ENCODE measurements around the gene KIAA0319L. TPM values are rescaled to one million over a fixed set of nuclear protein-coding genes. Genes with fewer than 3 reads are reported as not detected.

KIAA0319L gene
- total RNA-seq, 1 experiment from 2014 or later, result 70.0 TPM

- H3K27ac Mint-ChIP-seq, result no peak overlapping the region
- ChIA-PET POLR2A (interaction anchor here (0.7 to 0.8 kb wide), 2 partner anchors 9 to 19 kb away, joined by 3 read pairs; no protein-coding TSS in a partner anchor), CTCF (interaction anchor here (0.6 to 3.4 kb wide), 24 partner anchors 9 to 206 kb away, joined by 3 to 80 read pairs (median 6); partner anchors contain the start of genes C1orf216, CLSPN, KIAA0319L and NCDN)
- peaks cover 11% of the 10 kb centered on the region for H3K4me1 Mint-ChIP-seq
- no peak overlapping the region for H3K4me3 Mint-ChIP-seq
- DNase-seq (ENCODE audit: low spot score) (peak; percentile 78), ATAC-seq (peak; percentile 43)
- TF ChIP-seq CTCF (IDR thresholded peaks at IDR 0.05) (peak; percentile 74), FOXP1 (CRISPR knock-in tag; IDR thresholded peaks at IDR 0.05; ENCODE audit: borderline replicate concordance) (no peak)
- H3K36me3 Mint-ChIP-seq, result peaks cover 12% of the 10 kb centered on the region
- peaks cover 52% of the 10 kb centered on the region for H3K27me3 Mint-ChIP-seq (ENCODE audit: low read depth)
- no peaks in the 10 kb centered on the region for H3K9me3 Mint-ChIP-seq
Measured at GRCh38 chr1:35568975-35569395, 11.8 kb upstream of the KIAA0319L start.

- ATAC-seq, result no peak
- no peak overlapping the region; the same call in 1 of the 2 replicates for H3K27ac Mint-ChIP-seq
Measured at GRCh38 chr1:35567947-35568558, 10.8 kb upstream of the KIAA0319L start.

More at GRCh38 chr1:35567947-35568558, 10.8 kb upstream of the KIAA0319L start:
- Mint-ChIP-seq H3K27me3 (ENCODE audit: low read depth) (peaks cover 43% of the 10 kb centered on the region), H3K4me3 (no peak overlapping the region), H3K36me3 (peaks cover 13% of the 10 kb centered on the region), H3K4me1 (peaks cover 11% of the 10 kb centered on the region), H3K9me3 (no peaks in the 10 kb centered on the region)
- POLR2A ChIA-PET, result interaction anchor here (0.5 to 0.8 kb wide), 2 partner anchors 20 to 27 kb away, joined by 3 read pairs; no protein-coding TSS in a partner anchor
- no peak for DNase-seq (ENCODE audit: low spot score)
- CTCF ChIA-PET, result interaction anchor here (0.7 to 3.4 kb wide), 19 partner anchors 9 to 715 kb away, joined by 3 to 80 read pairs (median 6); partner anchors contain the start of genes C1orf216, KIAA0319L and NCDN
- TF ChIP-seq FOXK1 (CRISPR knock-in tag; IDR thresholded peaks at IDR 0.05), result no peak
- TF ChIP-seq ZNF671 (CRISPR knock-in tag; IDR thresholded peaks at IDR 0.05), result no peak
- TF ChIP-seq OVOL2 (CRISPR knock-in tag; IDR thresholded peaks at IDR 0.05; ENCODE audit: borderline replicate concordance), result no peak
- TF ChIP-seq ZNF263 (CRISPR knock-in tag; IDR thresholded peaks at IDR 0.05; ENCODE audit: low read depth), result no peak
- no peak for TF ChIP-seq ZNF396 (CRISPR knock-in tag; IDR thresholded peaks at IDR 0.05; ENCODE audit: borderline replicate concordance)
- TF ChIP-seq NR3C1 (CRISPR knock-in tag; conservative IDR thresholded peaks at IDR 0.05; ENCODE audit: low read depth), result no peak
- TF ChIP-seq ZNF317 (CRISPR knock-in tag; IDR thresholded peaks at IDR 0.05; ENCODE audit: borderline replicate concordance, low read depth), result no peak
- no peak for TF ChIP-seq ELF4 (CRISPR knock-in tag; IDR thresholded peaks at IDR 0.05; ENCODE audit: low read depth)
- TF ChIP-seq ZNF532 (CRISPR knock-in tag; IDR thresholded peaks at IDR 0.05; ENCODE audit: borderline replicate concordance), result no peak
- no peak for TF ChIP-seq CREM (CRISPR knock-in tag; IDR thresholded peaks at IDR 0.05)
- TF ChIP-seq FOXP4 (CRISPR knock-in tag; IDR thresholded peaks at IDR 0.05), result no peak
- TF ChIP-seq SMAD3 (CRISPR knock-in tag; IDR thresholded peaks at IDR 0.05; ENCODE audit: borderline replicate concordance), result no peak
- TF ChIP-seq TP53 (CRISPR knock-in tag; IDR thresholded peaks at IDR 0.05), result no peak
- TF ChIP-seq IRF2 (CRISPR knock-in tag; IDR thresholded peaks at IDR 0.05; ENCODE audit: borderline replicate concordance, low read depth), result no peak
- TF ChIP-seq ATF1 (CRISPR knock-in tag; IDR thresholded peaks at IDR 0.05), result no peak
- TF ChIP-seq FOXJ3 (CRISPR knock-in tag; IDR thresholded peaks at IDR 0.05; ENCODE audit: borderline replicate concordance), result no peak
